GM10248 (cell line): Measurements from ENCODE around the gene VGLL3.

Experiments
- CTCF ChIA-PET: fragments of 300-600 bp; sonication (Branson Sonifier 250); formaldehyde crosslinking; extraction: SDS; loops from one replicate; lab custom pipeline; 2021; ENCODE audit warnings: antibody characterized with exemption; lab: Yijun Ruan, JAX
- POLR2A ChIA-PET: fragments of 350-650 bp; sonication (Branson Sonifier 250); formaldehyde crosslinking; extraction: SDS; loops from one replicate; lab custom pipeline; 2020; ENCODE audit warnings: antibody characterized with exemption; lab: Yijun Ruan, JAX
- DNase-seq: peaks from one replicate; pipeline ENCODE4 v3.0.0; 2012; ENCODE audit errors: extremely low spot score
- TF ChIP-seq, protein P1 (sequence below): IDR thresholded peaks from 2 replicates; pipeline ENCODE4 v1.5.1; 2012; ENCODE audit warnings: mild to moderate bottlenecking, low read depth; ENCODE audit errors: extremely low read depth, missing control alignments, control extremely low read depth

Gene VGLL3

DNA sequence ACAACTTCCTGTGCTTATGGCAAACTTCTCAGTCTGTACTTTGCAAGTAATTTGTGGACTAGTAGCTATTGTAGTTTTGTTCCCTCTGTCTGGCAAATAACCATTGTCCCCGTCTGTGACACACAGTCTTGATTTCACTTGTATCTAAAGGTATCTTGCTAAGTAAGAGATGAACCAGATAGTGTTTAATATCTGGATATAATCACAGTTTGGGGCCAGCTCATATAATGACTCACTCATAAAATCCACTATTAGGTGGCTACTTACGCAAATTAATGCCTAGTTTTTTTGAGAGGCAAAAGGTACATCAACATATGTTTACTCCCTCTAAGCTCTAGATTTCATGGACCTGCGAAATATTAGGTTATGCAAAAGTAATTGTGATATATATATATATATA is 30.4 kb downstream of the VGLL3 start:
- CTCF ChIA-PET, result interaction anchor here (1.4 kb wide), 1 partner anchor 17 kb away, joined by 3 read pairs; no protein-coding TSS in a partner anchor
- TF ChIP-seq, protein P1, sequence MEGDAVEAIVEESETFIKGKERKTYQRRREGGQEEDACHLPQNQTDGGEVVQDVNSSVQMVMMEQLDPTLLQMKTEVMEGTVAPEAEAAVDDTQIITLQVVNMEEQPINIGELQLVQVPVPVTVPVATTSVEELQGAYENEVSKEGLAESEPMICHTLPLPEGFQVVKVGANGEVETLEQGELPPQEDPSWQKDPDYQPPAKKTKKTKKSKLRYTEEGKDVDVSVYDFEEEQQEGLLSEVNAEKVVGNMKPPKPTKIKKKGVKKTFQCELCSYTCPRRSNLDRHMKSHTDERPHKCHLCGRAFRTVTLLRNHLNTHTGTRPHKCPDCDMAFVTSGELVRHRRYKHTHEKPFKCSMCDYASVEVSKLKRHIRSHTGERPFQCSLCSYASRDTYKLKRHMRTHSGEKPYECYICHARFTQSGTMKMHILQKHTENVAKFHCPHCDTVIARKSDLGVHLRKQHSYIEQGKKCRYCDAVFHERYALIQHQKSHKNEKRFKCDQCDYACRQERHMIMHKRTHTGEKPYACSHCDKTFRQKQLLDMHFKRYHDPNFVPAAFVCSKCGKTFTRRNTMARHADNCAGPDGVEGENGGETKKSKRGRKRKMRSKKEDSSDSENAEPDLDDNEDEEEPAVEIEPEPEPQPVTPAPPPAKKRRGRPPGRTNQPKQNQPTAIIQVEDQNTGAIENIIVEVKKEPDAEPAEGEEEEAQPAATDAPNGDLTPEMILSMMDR, result no peak
- DNase-seq, result no peak

DNA sequence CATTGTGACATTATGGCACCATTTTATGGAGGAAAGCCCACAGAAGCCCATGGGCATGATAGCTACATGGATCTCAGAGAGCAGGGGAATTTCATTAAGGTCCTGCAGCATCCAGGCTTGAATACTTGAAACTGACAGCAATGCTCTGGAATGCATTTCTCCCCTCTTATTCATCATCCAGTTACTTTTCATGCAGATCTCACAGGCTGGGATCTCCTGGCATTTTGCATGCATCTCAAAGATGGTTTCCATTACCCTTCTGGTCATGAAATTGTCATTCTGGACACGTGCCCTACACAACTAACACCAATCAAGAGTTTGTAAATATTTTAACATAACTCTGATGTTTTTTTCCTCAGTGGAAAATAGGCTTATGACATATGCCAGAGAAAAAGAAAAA is 32.4 kb downstream of the VGLL3 start:
- no peak for DNase-seq
- POLR2A ChIA-PET, result no interaction called here
- CTCF ChIA-PET, result no interaction called here
- TF ChIP-seq, protein P1, result no peak

More for the DNA sequence above, 30.4 kb downstream of the VGLL3 start:
- POLR2A ChIA-PET, result no interaction called here

DNA sequence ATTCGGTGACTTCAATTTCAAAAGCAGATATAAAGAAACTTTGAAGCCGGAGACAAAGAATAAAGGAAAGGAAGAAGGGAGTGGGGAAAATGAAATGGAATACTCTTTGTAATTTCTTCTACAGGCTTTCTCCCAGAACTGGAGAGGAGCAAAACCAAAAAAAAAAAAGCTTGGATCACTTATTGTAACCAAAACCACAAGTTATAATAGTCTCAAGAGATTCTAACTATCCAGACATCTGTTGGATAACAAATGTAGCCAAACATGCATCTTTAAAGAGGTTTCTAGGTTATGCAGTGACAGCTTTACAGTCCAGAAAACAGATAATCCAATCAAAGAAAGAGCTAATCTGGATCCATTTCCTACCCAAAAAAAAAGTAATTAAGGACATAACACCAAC is 36.2 kb downstream of the VGLL3 start:
- CTCF ChIA-PET, result interaction anchor here (0.8 to 1.1 kb wide), 2 partner anchors 10 to 22 kb away, joined by 3 read pairs; no protein-coding TSS in a partner anchor
- POLR2A ChIA-PET, result no interaction called here
- DNase-seq, result no peak
- TF ChIP-seq, protein P1, result no peak

DNA sequence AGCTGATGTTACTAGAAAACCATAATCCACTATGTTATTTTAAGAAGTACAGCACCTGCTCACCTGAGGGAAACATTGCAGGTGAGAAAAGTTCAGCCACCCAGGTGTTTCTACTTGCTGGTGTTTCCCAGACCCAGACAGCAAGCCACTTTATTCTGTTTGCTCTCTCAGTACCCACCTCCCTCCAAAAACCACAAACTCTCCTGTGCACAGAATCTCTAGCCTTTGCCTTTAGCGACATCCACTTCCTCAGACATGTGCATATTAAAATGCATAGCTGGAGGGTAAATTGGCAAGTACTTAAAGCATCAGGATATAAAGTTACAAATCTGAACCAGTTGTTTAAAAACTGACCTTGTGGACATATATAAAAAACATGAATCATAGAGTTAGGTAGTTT is 36.7 kb downstream of the VGLL3 start:
- CTCF ChIA-PET, result interaction anchor here (0.8 to 1.1 kb wide), 2 partner anchors 9 to 21 kb away, joined by 3 read pairs; no protein-coding TSS in a partner anchor
- DNase-seq, result no peak
- TF ChIP-seq, protein P1, result no peak
- POLR2A ChIA-PET, result no interaction called here

DNA sequence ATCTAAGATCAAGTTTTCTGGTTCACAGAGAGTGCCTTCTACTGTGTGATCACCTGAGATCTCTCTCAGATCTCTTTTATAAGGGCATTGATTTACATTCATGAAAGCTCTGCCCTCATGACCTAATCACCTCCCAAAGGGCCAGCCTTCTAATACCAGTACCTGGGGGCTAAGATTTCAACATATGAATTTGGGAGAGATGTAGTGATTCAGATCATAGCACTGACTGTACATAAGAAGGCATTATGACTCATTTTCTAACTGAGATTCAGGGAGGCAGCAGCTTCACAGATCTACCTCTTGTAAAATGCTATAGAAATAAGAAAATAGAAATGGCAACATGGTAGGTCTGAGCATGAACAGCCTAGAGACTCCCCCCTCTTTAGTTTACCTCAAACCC is 39.6 kb downstream of the VGLL3 start:
- TF ChIP-seq, protein P1, result no peak
- ChIA-PET CTCF (interaction anchor here (1.2 kb wide), 1 partner anchor 17 kb away, joined by 3 read pairs; no protein-coding TSS in a partner anchor), POLR2A (no interaction called here)
- DNase-seq, result no peak

DNA sequence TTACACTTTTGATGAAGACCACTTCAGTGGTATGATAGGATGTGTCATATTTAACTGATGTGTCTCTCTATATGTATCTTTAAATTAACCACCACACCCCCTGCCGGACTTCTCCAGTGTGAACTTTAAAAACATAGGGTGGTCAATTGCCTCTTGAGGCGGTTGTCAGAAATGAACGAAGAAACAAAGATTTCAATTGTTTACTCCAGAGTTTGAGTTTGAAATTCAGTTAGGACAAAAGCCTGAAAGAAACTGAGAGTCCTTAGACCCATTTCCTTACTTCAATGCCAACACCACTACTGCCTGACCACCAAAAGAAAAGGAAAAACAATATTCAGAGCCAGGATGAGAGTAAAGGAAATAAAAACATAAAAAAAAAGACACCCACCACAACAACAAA is 40.2 kb downstream of the VGLL3 start:
- ChIA-PET CTCF (interaction anchor here (1.2 kb wide), 1 partner anchor 18 kb away, joined by 3 read pairs; no protein-coding TSS in a partner anchor), POLR2A (no interaction called here)
- no peak for DNase-seq
- TF ChIP-seq, protein P1, result no peak
